Stimulated activated CD4-positive, alpha-beta T cell treated with anti-CD3 and anti-CD28 coated beads, Interleukin-2, amount 100 ng/mL, for 4 hours (primary cell): ENCODE data around the gene MPP7.
A peak's percentile ranks its signal among the peaks of the same experiment; 100 is the strongest.
"Not testable (repeated sequence)": the region's sequence is repeated elsewhere in the genome, so short reads cannot be mapped to it uniquely, and the experiment has no call there.

Source experiments
- DNase-seq: peaks from one replicate; pipeline ENCODE4 v3.0.0-alpha.2; 2020; ENCODE audit warnings: low read depth

The MPP7 gene

GRCh38 chr10:28302638-28303488 lies at the start of gene MPP7:
TSS of gene MPP7 (minus strand) at chr10:28303064. CDS start at chr10:28238604, 64,460 bp downstream.
- peak; percentile 95 for DNase-seq

- DNase-seq = no peak
Measured at GRCh38 chr10:28349892-28350291, 47.0 kb upstream of the MPP7 start.

- no peak for DNase-seq
Measured at GRCh38 chr10:28343987-28344895, 41.4 kb upstream of the MPP7 start.

- no peak for DNase-seq
Measured at GRCh38 chr10:28343252-28343651, 40.4 kb upstream of the MPP7 start.

- not testable (repeated sequence) for DNase-seq
Measured at GRCh38 chr10:28341679-28342078, 38.8 kb upstream of the MPP7 start.

GRCh38 chr10:28332726-28333125 lies 29.9 kb upstream of the MPP7 start:
- DNase-seq = no peak

- no peak for DNase-seq
Measured at GRCh38 chr10:28331841-28332240, 29.0 kb upstream of the MPP7 start.

- DNase-seq = no peak
Measured at GRCh38 chr10:28331066-28331465, 28.2 kb upstream of the MPP7 start.

GRCh38 chr10:28328346-28328745 lies 25.5 kb upstream of the MPP7 start:
- DNase-seq = no peak

- no peak for DNase-seq
Measured at GRCh38 chr10:28327491-28327880, 24.6 kb upstream of the MPP7 start.

- DNase-seq = no peak
Measured at GRCh38 chr10:28326516-28327490, 23.9 kb upstream of the MPP7 start.

- DNase-seq = no peak
Measured at GRCh38 chr10:28320799-28321198, 17.9 kb upstream of the MPP7 start.

- no peak for DNase-seq
Measured at GRCh38 chr10:28320090-28320489, 17.2 kb upstream of the MPP7 start.

- not testable (repeated sequence) for DNase-seq
Measured at GRCh38 chr10:28319061-28319460, 16.2 kb upstream of the MPP7 start.

GRCh38 chr10:28318626-28319025 lies 15.8 kb upstream of the MPP7 start:
- DNase-seq = no peak

- DNase-seq = no peak
Measured at GRCh38 chr10:28317760-28318159, 14.9 kb upstream of the MPP7 start.

- no peak for DNase-seq
Measured at GRCh38 chr10:28316696-28317095, 13.8 kb upstream of the MPP7 start.

GRCh38 chr10:28315140-28315539 lies 12.3 kb upstream of the MPP7 start:
- no peak for DNase-seq

- DNase-seq = no peak
Measured at GRCh38 chr10:28314211-28314610, 11.3 kb upstream of the MPP7 start.

GRCh38 chr10:28312572-28312971 lies 9.7 kb upstream of the MPP7 start:
- DNase-seq = no peak

GRCh38 chr10:28311104-28311503 lies 8.2 kb upstream of the MPP7 start:
- no peak for DNase-seq

GRCh38 chr10:28307267-28307666 lies 4.4 kb upstream of the MPP7 start:
- DNase-seq = no peak
